TTC549 (cell line): Measurements from ENCODE around the gene HTRA3.

Experiments
- FAIRE-seq: peaks from 2 replicates; lab custom pipeline; 2012; peaks lifted over from hg19 to GRCh38; lab: Jason Lieb, UNC

The HTRA3 gene

GRCh38 chr4:8311101-8312068 lies 41.8 kb downstream of the HTRA3 start:
- no peak for FAIRE-seq

- no peak for FAIRE-seq
These were observed 42.5 kb downstream of the HTRA3 start for GRCh38 chr4:8312069-8312445.

- no peak for FAIRE-seq
These were observed 43.4 kb downstream of the HTRA3 start for GRCh38 chr4:8312976-8313375.

- FAIRE-seq: no peak
These were observed 45.2 kb downstream of the HTRA3 start for GRCh38 chr4:8314691-8315255.

- FAIRE-seq: no peak
These were observed 46.1 kb downstream of the HTRA3 start for GRCh38 chr4:8315435-8316250.

- FAIRE-seq: no peak
These were observed 46.8 kb downstream of the HTRA3 start for GRCh38 chr4:8316251-8316771.

GRCh38 chr4:8316911-8317351 lies 47.4 kb downstream of the HTRA3 start:
- no peak for FAIRE-seq

- no peak for FAIRE-seq
These were observed 47.9 kb downstream of the HTRA3 start for GRCh38 chr4:8317474-8317873.

GRCh38 chr4:8318509-8318908 lies 49.0 kb downstream of the HTRA3 start:
- FAIRE-seq: no peak

- no peak for FAIRE-seq
These were observed 49.5 kb downstream of the HTRA3 start for GRCh38 chr4:8319061-8319460.

GRCh38 chr4:8319731-8320385 lies 50.3 kb downstream of the HTRA3 start:
- no peak for FAIRE-seq

GRCh38 chr4:8320386-8320750 lies 50.8 kb downstream of the HTRA3 start:
- FAIRE-seq: no peak

- no peak for FAIRE-seq
These were observed 51.7 kb downstream of the HTRA3 start for GRCh38 chr4:8321220-8321619.

GRCh38 chr4:8321771-8322170 lies 52.2 kb downstream of the HTRA3 start:
- FAIRE-seq: no peak

- no peak for FAIRE-seq
These were observed 53.5 kb downstream of the HTRA3 start for GRCh38 chr4:8322794-8323704.

- FAIRE-seq: no peak
These were observed 54.5 kb downstream of the HTRA3 start for GRCh38 chr4:8323947-8324555.

GRCh38 chr4:8324640-8325239 lies 55.2 kb downstream of the HTRA3 start:
- FAIRE-seq: no peak

- FAIRE-seq: no peak
These were observed 55.9 kb downstream of the HTRA3 start for GRCh38 chr4:8325291-8325973.

- no peak for FAIRE-seq
These were observed 56.7 kb downstream of the HTRA3 start for GRCh38 chr4:8326206-8326605.

- no peak for FAIRE-seq
These were observed 58.9 kb downstream of the HTRA3 start for GRCh38 chr4:8328456-8328855.
